HPDE6-E6E7 (cell line): Measurements from ENCODE around the gene BCOR.

ENCODE experiments used
- DNase-seq: peaks from one replicate; pipeline ENCODE4 v3.0.0; 2011; ENCODE audit warnings: missing footprints; ENCODE audit errors: extremely low spot score

BCOR gene

DNA sequence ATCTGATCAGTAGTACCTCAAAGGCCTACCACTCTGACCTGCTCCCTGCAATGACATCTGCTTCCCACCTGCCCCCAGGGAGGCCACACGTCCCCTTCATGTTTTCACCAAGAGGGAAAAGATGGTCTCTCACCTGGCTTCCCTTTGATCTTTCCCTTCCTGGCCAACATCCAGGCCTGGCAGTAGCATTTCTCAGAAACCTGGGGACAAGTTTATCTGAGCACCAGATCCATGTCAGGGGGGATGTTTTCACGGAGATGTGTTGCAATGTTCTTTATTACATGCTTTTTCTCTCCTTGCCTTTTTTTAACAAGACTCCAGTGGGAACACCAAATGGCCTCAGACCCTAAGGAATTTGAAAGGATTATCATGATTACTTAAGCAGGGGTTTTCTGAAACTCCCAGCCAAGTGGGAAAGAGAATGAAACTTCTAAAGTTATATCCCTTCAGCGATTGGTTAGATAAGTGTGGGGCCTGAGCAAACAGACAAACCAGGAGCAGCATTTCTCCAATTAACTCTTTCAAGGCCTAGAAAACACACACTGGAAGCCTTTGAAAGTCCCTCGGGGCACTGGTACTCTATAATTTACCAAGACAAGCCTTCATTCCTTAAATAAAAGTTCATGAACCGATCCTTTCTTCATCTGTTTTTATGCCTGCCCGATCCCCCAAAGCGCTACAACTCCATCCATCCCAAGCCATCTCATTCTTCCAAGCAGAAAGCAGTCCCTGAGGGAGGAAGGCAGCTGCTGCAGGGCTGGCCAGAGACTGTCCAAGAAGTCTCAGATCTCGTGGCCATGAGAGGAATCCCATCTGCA is 94.1 kb downstream of the BCOR start:
- no peak for DNase-seq

GRCh38 chrX:40003071-40003427 is 94.7 kb downstream of the BCOR start:
- no peak for DNase-seq
